Esophagus muscularis mucosa (tissue), 4 donors: ENCODE data around the gene PDE8A. TPM values are rescaled to one million over a fixed set of nuclear protein-coding genes. Genes with fewer than 3 reads are reported as not detected.

ENCODE experiments used
- DNase-seq: peaks from one replicate; pipeline ENCODE4 v3.0.0-alpha.2; 2017; ENCODE audit errors: extremely low spot score
- H3K27ac ChIP-seq, 4 donors: fragments of 200-600 bp; sonication (generic); replicated peaks in 1 of 4; 1 replicate in 3 of 4; 2 replicates in 1 of 4; pipeline ENCODE4 v1.5.1; 2016 to 2019; ENCODE audit warnings: mild to moderate bottlenecking in 1 of 4
- H3K27me3 ChIP-seq, 4 donors: fragments of 200-600 bp; sonication (generic); one replicate each; pipeline versions ENCODE4 v1.5.1 to v1.6.0; 2016 to 2019
- H3K36me3 ChIP-seq, 4 donors: fragments of 200-600 bp; sonication (generic); one replicate each; pipeline ENCODE4 v1.5.1; 2016 to 2019
- H3K4me1 ChIP-seq, 4 donors: fragments of 200-600 bp; sonication (generic); one replicate each; pipeline ENCODE4 v1.5.1; 2016 to 2019
- H3K4me3 ChIP-seq, 4 donors: fragments of 200-600 bp; sonication (generic); 1 replicate in 2 of 4; 2 replicates in 2 of 4; pipeline ENCODE4 v1.5.1; 2016 to 2019; ENCODE audit warnings: mild to moderate bottlenecking in 4 of 4, moderate library complexity in 1 of 4
- H3K9me3 ChIP-seq, 4 donors: fragments of 200-600 bp; sonication (generic); 1 replicate in 3 of 4; 2 replicates in 1 of 4; pipeline ENCODE4 v1.5.1; 2016 to 2019
- CTCF ChIP-seq, 3 experiments: fragments of 200-600 bp in 2 of 3; fragments of 450-650 bp in 1 of 3; sonication (generic) in 2 of 3; IDR thresholded peaks; one replicate each; pipeline ENCODE4 v1.5.1; 2017 to 2019; ENCODE audit warnings: antibody characterized with exemption in 3 of 3, mild to moderate bottlenecking in 2 of 3, moderate library complexity in 1 of 3
- EP300 ChIP-seq: sonication (generic); formaldehyde crosslinking; IDR thresholded peaks from one replicate; pipeline ENCODE4 v1.6.1; 2017; ENCODE audit warnings: antibody characterized with exemption
- POLR2A ChIP-seq: fragments of 450-650 bp; IDR thresholded peaks from one replicate; pipeline ENCODE4 v1.6.1; 2017; ENCODE audit warnings: antibody characterized with exemption, moderate library complexity, mild to moderate bottlenecking, low read depth
- POLR2AphosphoS5 ChIP-seq, 2 donors: sonication (generic); formaldehyde crosslinking; IDR thresholded peaks; one replicate each; pipeline ENCODE4 v1.6.1; 2017; ENCODE audit warnings: antibody characterized with exemption in 2 of 2
- WGBS: methylation state at CpG from one replicate; pipeline ENCODE4 v1.1.5; 2018; 5-methylcytosine and 5-hydroxymethylcytosine counted together
- intact Hi-C: fragments of 100-400 bp; cut with DNase I; formaldehyde crosslinking; loops from one replicate; pipeline ENCODE4 v1.15.1; 2023
- total RNA-seq, 4 donors: library from RNA; depleted of rRNA; stranded (reverse); fragments of >200 nt; gene quantifications; one replicate each; pipeline versions ENCODE4 v1.1.0 to v1.2.1, GENCODE V29; 2016

PDE8A gene
- total RNA-seq, 4 donors from 2014 or later: 31.6 to 36.1 (median 32.5) TPM

DNA sequence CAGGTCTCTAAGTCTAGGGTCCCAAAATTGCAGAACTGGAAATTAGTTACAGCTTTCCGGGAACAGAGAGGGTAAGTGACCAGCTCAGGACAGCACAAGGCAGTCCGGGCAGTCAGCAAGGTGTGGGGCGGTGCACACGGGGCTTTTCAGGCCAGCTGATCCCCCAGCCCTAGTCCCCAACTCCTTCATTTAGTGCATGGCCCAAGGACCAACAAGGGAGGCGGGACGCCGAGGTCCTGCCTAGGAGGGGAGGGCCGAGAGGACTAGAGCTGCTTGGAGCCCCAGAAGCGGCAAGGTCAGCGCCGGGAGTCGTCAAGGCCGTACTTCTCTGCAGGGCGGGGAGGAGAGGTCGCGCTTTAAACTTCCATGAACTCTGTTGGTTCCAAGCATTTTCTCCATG is 2.0 kb upstream of the PDE8A start:
- TF ChIP-seq POLR2AphosphoS5 (IDR thresholded peaks at IDR 0.05) (no peak), EP300 (no peak), POLR2A (no peak), CTCF (IDR thresholded peaks at IDR 0.05) (no peak)
- Histone ChIP-seq H3K27me3 (no peaks in the 10 kb centered on the region), H3K9me3 (no peaks in the 10 kb centered on the region), H3K4me3 (peak overlapping the region; percentile 78 to 95 (median 87)), H3K36me3 (no peaks in the 10 kb centered on the region), H3K27ac (peak overlapping the region in 3 of 4 donors; percentile 93 to 96 (median 95)), H3K4me1 (peaks cover 21 to 33% (median 31%) of the 10 kb centered on the region in 4 donors)
- no peak for DNase-seq
- intact Hi-C loops: loop anchor here (10.0 kb wide), 1 partner anchor 65 kb away; no protein-coding TSS in a partner anchor
- 32% methylated on average over 12 of the region's 16 CpGs for WGBS

DNA sequence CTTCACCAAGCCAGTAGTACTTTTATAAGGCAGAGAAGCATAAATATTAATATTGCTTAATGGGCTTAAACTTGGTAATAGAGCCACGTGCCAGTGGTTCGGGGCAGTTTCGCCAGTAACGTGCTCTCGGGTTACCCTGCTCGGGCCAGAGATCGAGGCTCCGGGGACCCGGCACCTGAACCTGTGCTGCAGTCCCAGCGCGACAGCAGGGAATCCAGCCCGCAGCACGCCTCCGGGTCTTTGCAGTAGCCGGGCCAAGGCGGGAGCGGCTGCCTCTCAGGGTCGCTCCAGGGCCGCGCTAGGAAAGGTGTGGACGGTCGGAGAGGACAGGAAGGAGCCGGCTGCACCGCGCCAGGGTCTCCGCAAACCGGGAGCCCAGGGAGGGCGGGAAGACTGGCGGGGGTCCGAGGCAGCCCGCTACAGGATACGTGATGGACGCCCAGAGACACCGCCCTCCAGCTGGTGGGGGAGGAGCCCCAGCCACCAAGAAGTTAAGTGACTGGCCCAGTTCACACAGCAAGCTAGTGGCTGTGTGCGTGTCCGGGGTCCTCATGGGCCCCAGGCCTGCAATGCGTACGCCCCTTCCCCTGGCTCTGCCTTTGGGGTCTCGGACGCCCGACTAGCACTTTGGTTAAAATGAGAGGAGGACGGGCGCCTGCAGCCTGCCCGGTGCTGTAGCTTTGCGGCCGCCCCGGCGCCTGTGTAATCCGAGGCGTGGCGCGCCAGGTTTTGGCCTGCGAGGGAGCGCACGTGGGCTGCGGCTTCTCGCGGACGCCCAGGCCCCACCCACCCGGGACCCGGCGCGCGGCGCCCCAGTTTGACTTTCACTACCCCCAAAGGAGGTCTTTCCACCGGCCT is 1.2 kb upstream of the PDE8A start:
- Histone ChIP-seq H3K36me3 (no peaks in the 10 kb centered on the region), H3K27ac (peak overlapping the region; percentile 93 to 98 (median 96)), H3K4me3 (peak overlapping the region; percentile 78 to 95 (median 87)), H3K4me1 (peaks cover 26 to 41% (median 39%) of the 10 kb centered on the region in 4 donors), H3K9me3 (no peaks in the 10 kb centered on the region), H3K27me3 (no peaks in the 10 kb centered on the region)
- TF ChIP-seq CTCF (IDR thresholded peaks at IDR 0.05) (no peak), POLR2A (peak; percentile 39), POLR2AphosphoS5 (IDR thresholded peaks at IDR 0.05) (peak; percentile 56 to 73), EP300 (no peak)
- WGBS: under 1% methylated on average over 35 of the region's 66 CpGs
- peak; percentile 94 for DNase-seq
- intact Hi-C loops: loop anchor here (10.0 kb wide), 1 partner anchor 64 kb away; no protein-coding TSS in a partner anchor

- peak overlapping the region; percentile 93 to 98 (median 96) for H3K27ac ChIP-seq
- H3K9me3 ChIP-seq: no peaks in the 10 kb centered on the region
- H3K27me3 ChIP-seq: no peaks in the 10 kb centered on the region
- WGBS: 0% methylated on average over 5 of the region's 75 CpGs
- H3K4me1 ChIP-seq: peaks cover 28 to 49% (median 45%) of the 10 kb centered on the region in 4 donors
- intact Hi-C loops: loop anchor here (10.0 kb wide), 1 partner anchor 64 kb away; no protein-coding TSS in a partner anchor
- TF ChIP-seq POLR2AphosphoS5 (IDR thresholded peaks at IDR 0.05) (peak; percentile 74 to 89), CTCF (IDR thresholded peaks at IDR 0.05) (peak in 2 of 3 experiments; percentile 27 to 42), EP300 (no peak), POLR2A (peak; percentile 69)
- peak overlapping the region; percentile 78 to 95 (median 87) for H3K4me3 ChIP-seq
- H3K36me3 ChIP-seq: no peaks in the 10 kb centered on the region
- peak; percentile 96 for DNase-seq
Measured at GRCh38 chr15:84981054-84981710, 474 bp upstream of the PDE8A start.

DNA sequence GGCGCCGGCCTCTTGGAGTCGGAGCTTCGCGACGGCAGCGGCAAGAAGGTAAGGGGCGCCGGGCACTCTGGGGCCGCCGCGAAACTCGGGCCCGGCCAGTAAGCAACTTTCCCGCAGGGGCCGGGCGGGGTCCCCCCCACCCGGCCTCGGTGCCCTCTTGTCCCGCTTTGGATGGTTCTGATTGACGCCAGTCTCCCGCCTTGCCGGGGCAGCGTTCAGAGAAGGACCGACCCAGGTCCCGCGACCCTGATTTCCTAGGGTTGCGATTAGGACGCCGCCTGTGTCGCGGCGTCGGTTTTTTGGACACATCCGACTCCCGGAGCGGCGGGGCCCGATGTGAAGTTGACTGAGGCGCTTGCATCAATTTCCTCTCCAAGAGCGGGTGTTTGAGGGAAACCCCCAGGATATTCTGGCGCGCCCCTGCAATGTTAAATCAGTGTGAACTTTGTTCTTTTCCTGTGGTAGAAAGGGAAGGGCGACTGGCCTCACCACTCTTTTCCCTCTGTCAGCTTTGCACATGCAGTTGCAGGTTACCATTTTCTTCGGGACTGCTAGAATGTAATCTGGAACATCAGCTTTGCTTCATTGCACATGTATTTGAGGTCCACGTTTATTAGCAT is 755 bp downstream of the PDE8A start:
- intact Hi-C loops: loop anchor here (10.0 kb wide), 1 partner anchor 62 kb away; no protein-coding TSS in a partner anchor
- 15% methylated on average over 28 of the region's 46 CpGs for WGBS
- Histone ChIP-seq H3K27ac (peak overlapping the region; percentile 93 to 98 (median 96)), H3K4me1 (peaks cover 28 to 53% (median 46%) of the 10 kb centered on the region in 4 donors), H3K4me3 (peak overlapping the region; percentile 78 to 95 (median 87)), H3K27me3 (no peaks in the 10 kb centered on the region), H3K9me3 (no peaks in the 10 kb centered on the region), H3K36me3 (no peaks in the 10 kb centered on the region)
- DNase-seq: no peak
- TF ChIP-seq POLR2AphosphoS5 (IDR thresholded peaks at IDR 0.05) (peak in 1 of 2 donors; percentile 11), POLR2A (no peak), EP300 (no peak), CTCF (IDR thresholded peaks at IDR 0.05) (no peak)
